GM10248 (cell line): ENCODE data around the gene DOCK10.

Experiments used
- CTCF ChIA-PET: fragments of 300-600 bp; sonication (Branson Sonifier 250); formaldehyde crosslinking; extraction: SDS; loops from one replicate; lab custom pipeline; 2021; ENCODE audit warnings: antibody characterized with exemption; lab: Yijun Ruan, JAX
- POLR2A ChIA-PET: fragments of 350-650 bp; sonication (Branson Sonifier 250); formaldehyde crosslinking; extraction: SDS; loops from one replicate; lab custom pipeline; 2020; ENCODE audit warnings: antibody characterized with exemption; lab: Yijun Ruan, JAX
- DNase-seq: peaks from one replicate; pipeline ENCODE4 v3.0.0; 2012; ENCODE audit errors: extremely low spot score
- CTCF ChIP-seq: IDR thresholded peaks from 2 replicates; pipeline ENCODE4 v1.5.1; 2012; ENCODE audit warnings: mild to moderate bottlenecking, low read depth; ENCODE audit errors: extremely low read depth, missing control alignments, control extremely low read depth

Gene DOCK10

DNA sequence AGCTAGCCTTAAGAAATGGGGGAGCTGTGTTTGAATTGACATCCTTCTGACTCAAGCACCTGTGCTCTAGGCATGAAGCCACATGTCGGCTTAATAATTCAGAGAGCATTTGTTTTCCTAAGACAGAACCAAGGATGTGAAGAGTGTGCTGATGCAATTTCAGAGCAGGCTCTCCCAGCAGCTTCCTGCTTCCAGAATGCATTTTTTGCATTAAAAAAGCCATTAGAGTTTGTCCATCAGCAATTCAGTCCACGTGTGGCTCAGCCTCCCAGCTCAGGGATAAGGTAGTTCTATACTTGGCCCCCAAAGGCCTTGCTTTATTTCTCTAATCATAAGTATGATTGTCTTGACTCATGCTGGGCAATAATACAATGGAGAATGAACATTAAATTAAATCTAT lies 37.7 kb downstream of the DOCK10 start:
- ChIA-PET CTCF (interaction anchor here (1.0 to 7.5 kb wide), 7 partner anchors 8 to 655 kb away, joined by 3 to 113 read pairs (median 20); partner anchors contain the start of gene DOCK10), POLR2A (no interaction called here)
- TF ChIP-seq CTCF = no peak
- no peak for DNase-seq

DNA sequence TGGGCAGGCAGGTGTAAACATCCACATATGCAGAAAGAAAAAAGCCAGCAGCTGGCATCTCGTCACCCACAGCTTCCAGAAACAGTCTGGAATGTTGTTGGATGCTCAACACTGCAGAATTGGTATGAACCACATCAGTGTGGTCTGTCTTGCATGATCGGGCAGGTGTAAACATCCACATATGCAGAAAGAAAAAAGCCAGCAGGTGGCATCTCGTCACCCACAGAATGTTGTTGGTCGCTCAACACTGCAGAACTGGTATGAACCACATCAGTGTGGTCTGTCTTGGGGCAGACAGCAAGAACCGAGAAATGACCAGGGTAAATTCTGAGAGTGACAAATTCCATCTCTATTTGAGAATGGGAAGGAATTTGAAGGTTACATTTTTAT lies 39.6 kb downstream of the DOCK10 start:
- ChIA-PET POLR2A (interaction anchor here (0.6 kb wide), 1 partner anchor 1852 kb away, joined by 3 read pairs; no protein-coding TSS in a partner anchor), CTCF (interaction anchor here (0.6 to 7.5 kb wide), 37 partner anchors 10 to 694 kb away, joined by 3 to 113 read pairs (median 5); no protein-coding TSS in a partner anchor)
- DNase-seq = no peak
- peak; percentile 24 for TF ChIP-seq CTCF

DNA sequence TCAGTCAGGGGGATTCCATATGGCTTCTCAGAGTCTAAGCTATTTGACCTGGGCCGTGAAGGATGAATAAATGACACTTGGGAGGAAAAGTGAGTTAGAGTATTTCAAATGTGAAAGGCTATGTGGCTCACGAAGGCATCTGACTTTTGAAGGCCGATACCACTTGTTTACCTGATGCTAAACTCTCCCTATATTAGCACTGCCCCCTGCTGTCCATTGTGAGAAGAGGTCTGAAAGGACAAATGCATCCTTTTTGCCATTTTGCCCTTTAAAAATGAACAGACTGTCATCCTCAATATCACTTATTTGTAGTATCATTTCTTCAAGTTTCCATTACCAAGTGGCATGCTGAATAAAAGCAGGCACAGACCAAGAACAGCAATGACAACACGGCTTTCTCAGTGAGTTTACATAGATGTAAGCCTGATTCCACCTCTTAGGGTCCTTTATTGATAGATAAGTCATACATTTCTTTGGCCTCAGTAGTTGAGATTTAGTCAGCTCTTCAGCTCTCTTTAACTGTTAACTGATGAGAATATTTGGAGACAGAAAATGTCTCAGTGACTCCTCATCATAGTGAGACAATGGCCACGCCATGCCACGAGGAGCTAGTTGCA lies 40.1 kb downstream of the DOCK10 start:
- TF ChIP-seq CTCF = peak; percentile 79
- POLR2A ChIA-PET = interaction anchor here (0.6 kb wide), 1 partner anchor 1853 kb away, joined by 3 read pairs; no protein-coding TSS in a partner anchor
- CTCF ChIA-PET = interaction anchor here (0.6 to 7.5 kb wide), 43 partner anchors 10 to 694 kb away, joined by 3 to 113 read pairs (median 5); no protein-coding TSS in a partner anchor
- peak; percentile 57 for DNase-seq

GRCh38 chr2:224999754-225000153 lies 42.5 kb downstream of the DOCK10 start:
- ChIA-PET POLR2A (interaction anchor here (0.7 kb wide), 1 partner anchor 209 kb away, joined by 3 read pairs; no protein-coding TSS in a partner anchor), CTCF (interaction anchor here (1.4 to 7.5 kb wide), 5 partner anchors 10 to 78 kb away, joined by 3 to 113 read pairs (median 59); no protein-coding TSS in a partner anchor)
- no peak for TF ChIP-seq CTCF
- no peak for DNase-seq

GRCh38 chr2:224999321-224999720 lies 42.9 kb downstream of the DOCK10 start:
- no peak for DNase-seq
- ChIA-PET POLR2A (interaction anchor here (0.7 kb wide), 1 partner anchor 209 kb away, joined by 3 read pairs; no protein-coding TSS in a partner anchor), CTCF (interaction anchor here (1.4 to 7.5 kb wide), 6 partner anchors 10 to 77 kb away, joined by 3 to 113 read pairs (median 42); no protein-coding TSS in a partner anchor)
- no peak for TF ChIP-seq CTCF

DNA sequence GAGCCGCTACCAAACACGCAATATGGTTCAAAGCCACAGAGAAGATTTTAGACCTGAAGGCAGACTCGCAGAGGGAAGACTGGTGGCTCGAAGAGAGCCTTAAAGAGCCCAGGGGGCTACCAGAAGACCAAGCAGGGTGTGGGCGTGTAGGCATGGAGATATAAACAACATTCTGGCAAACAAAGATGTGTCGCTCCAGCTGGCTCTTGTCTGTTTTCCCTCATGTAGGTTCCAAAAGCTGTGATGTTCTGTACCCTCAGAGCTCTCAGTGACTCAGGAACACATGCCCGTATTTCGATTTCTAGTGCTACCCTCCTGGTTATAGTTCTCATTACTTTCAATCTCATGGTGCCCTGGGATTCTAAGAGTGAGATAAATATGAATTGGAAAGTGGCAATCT lies 44.5 kb downstream of the DOCK10 start:
- DNase-seq = no peak
- ChIA-PET POLR2A (no interaction called here), CTCF (interaction anchor here (1.1 to 7.5 kb wide), 2 partner anchors 8 to 12 kb away, joined by 4 to 113 read pairs; no protein-coding TSS in a partner anchor)
- TF ChIP-seq CTCF = no peak
